HG03045 (cell line): ENCODE data around the gene NAP1L5.

Experiments used
- ATAC-seq: cut with Tn5 transposase; IDR thresholded peaks from one replicate; pipeline ENCODE4 v1.9.1; 2021; ENCODE audit warnings: mild to moderate bottlenecking, moderate library complexity; ENCODE audit not compliant: unreplicated experiment

NAP1L5 gene

GRCh38 chr4:88661739-88662138 lies 35.9 kb downstream of the NAP1L5 start:
- no peak for ATAC-seq

- no peak for ATAC-seq
These were observed 37.0 kb downstream of the NAP1L5 start for GRCh38 chr4:88660446-88661294.

- no peak for ATAC-seq
These were observed 37.8 kb downstream of the NAP1L5 start for GRCh38 chr4:88659890-88660208.

GRCh38 chr4:88659055-88659889 lies 38.4 kb downstream of the NAP1L5 start:
- no peak for ATAC-seq

- ATAC-seq: no peak
These were observed 42.4 kb downstream of the NAP1L5 start for GRCh38 chr4:88655226-88655625.

- no peak for ATAC-seq
These were observed 44.2 kb downstream of the NAP1L5 start for GRCh38 chr4:88653371-88653946.

GRCh38 chr4:88649716-88650115 lies 47.9 kb downstream of the NAP1L5 start:
- ATAC-seq: no peak

GRCh38 chr4:88646528-88647280 lies 50.9 kb downstream of the NAP1L5 start:
- ATAC-seq: no peak

- ATAC-seq: no peak
These were observed 51.6 kb downstream of the NAP1L5 start for GRCh38 chr4:88645994-88646393.
